AG10803 (cell line): ENCODE measurements around the gene KDR.

Experiments used
- DNase-seq: peaks from one replicate; pipeline ENCODE4 v3.0.0; 2010; ENCODE audit warnings: low read depth
- H3K4me3 ChIP-seq: 2 replicates; pipeline ENCODE4 v1.5.1; 2011; ENCODE audit warnings: mild to moderate bottlenecking, low read length, control low read depth
- CTCF ChIP-seq: conservative IDR thresholded peaks from 2 replicates; pipeline ENCODE4 v1.5.1; 2011; ENCODE audit warnings: mild to moderate bottlenecking, low read length, control low read depth, inconsistent platforms

The KDR gene

GRCh38 chr4:55125087-55125721 lies at the start of gene KDR:
KDR (minus strand) TSS chr4:55125595; CDS start chr4:55125293, 302 bp downstream.
- H3K4me3 ChIP-seq = peak within 1 kb of the TSS; percentile 64
- DNase-seq = peak; percentile 8
- TF ChIP-seq CTCF = no peak

- peak; percentile 38 for DNase-seq
- H3K4me3 ChIP-seq = no peak overlapping the region
- TF ChIP-seq CTCF = no peak
Measured at GRCh38 chr4:55173580-55173979, 48.2 kb upstream of the KDR start.

GRCh38 chr4:55172694-55173287 lies 47.4 kb upstream of the KDR start:
- TF ChIP-seq CTCF = no peak
- no peak overlapping the region for H3K4me3 ChIP-seq

GRCh38 chr4:55170462-55170861 lies 45.1 kb upstream of the KDR start:
- DNase-seq = peak; percentile 16
- no peak overlapping the region for H3K4me3 ChIP-seq
- no peak for TF ChIP-seq CTCF

More at GRCh38 chr4:55172694-55173287, 47.4 kb upstream of the KDR start:
- no peak for DNase-seq

- no peak for TF ChIP-seq CTCF
- H3K4me3 ChIP-seq = no peak overlapping the region
- DNase-seq = no peak
Measured at GRCh38 chr4:55169352-55169961, 44.1 kb upstream of the KDR start.

GRCh38 chr4:55162396-55162795 lies 37.0 kb upstream of the KDR start:
- no peak for DNase-seq
- H3K4me3 ChIP-seq = no peak overlapping the region
- TF ChIP-seq CTCF = no peak

GRCh38 chr4:55161739-55162138 lies 36.3 kb upstream of the KDR start:
- no peak for TF ChIP-seq CTCF
- DNase-seq = no peak
- H3K4me3 ChIP-seq = no peak overlapping the region
